HCT116 (cell line): Measurements from ENCODE around the gene SPATA3. TPM values are rescaled to one million over a fixed set of nuclear protein-coding genes. Genes with fewer than 3 reads are reported as not detected.
A peak's percentile ranks its signal among the peaks of the same experiment; 100 is the strongest.

Experiments
- ATAC-seq: fragments of 200-7000 bp; cut with Tn5 transposase; 2 replicates; pipeline ENCODE4 v1.9.1; 2020; ENCODE audit warnings: mild to moderate bottlenecking, moderate library complexity
- BruUV-seq: library from RNA; stranded (reverse); fragments of 400-500 nt; replicated peaks from 2 replicates; lab custom pipeline; 2021; lab: Mats Ljungman, UMichigan
- CTCF ChIA-PET: fragments of 300-600 bp; sonication (Branson Sonifier 250); formaldehyde crosslinking; loops from one replicate; lab custom pipeline; 2021; ENCODE audit warnings: antibody characterized with exemption; lab: Charles Lee
- POLR2A ChIA-PET: fragments of 300-600, 350-600 bp; sonication (Branson Sonifier 250); formaldehyde crosslinking; loops from one replicate; lab custom pipeline; 2021; ENCODE audit warnings: antibody characterized with exemption; lab: Charles Lee
- RAD21 ChIA-PET, 2 experiments: fragments of 300-600 bp; sonication (Branson Sonifier 250); formaldehyde crosslinking; loops; one replicate each; lab custom pipeline; 2023; ENCODE audit warnings: low total read pairs in 2 of 2; ENCODE audit not compliant: uncharacterized antibody in 2 of 2, unreplicated experiment in 2 of 2, low non-redundant PET in 1 of 2; lab: Charles Lee
- DNase-seq: peaks from one replicate; pipeline ENCODE4 v3.0.0-alpha.2; 2010; ENCODE audit warnings: low read depth, low spot score
- H2AFZ ChIP-seq: fragments of 200-600 bp; shearing (Covaris generic), sonication (generic); 2 replicates; pipeline ENCODE4 v1.6.1; 2017; ENCODE audit warnings: low read depth, mixed run types, mixed read lengths, antibody characterized with exemption, low read length; ENCODE audit not compliant: poor library complexity, severe bottlenecking
- H3K27ac ChIP-seq: 2 replicates; pipeline ENCODE4 v1.5.1; 2012; ENCODE audit warnings: low read depth, low read length
- H3K27me3 ChIP-seq: fragments of 200-600 bp; sonication (generic); 2 replicates; pipeline ENCODE4 v1.6.1; 2016; ENCODE audit warnings: mixed run types, low read length, mixed read lengths; ENCODE audit not compliant: insufficient read depth
- H3K36me3 ChIP-seq, 2 experiments: fragments of 200-500 bp in 1 of 2; fragments of 200-600 bp in 1 of 2; sonication (Bioruptor generic) in 1 of 2; sonication (generic) in 1 of 2; 2 replicates each; pipeline versions ENCODE4 v1.5.1 to v1.6.1; 2014 to 2016; ENCODE audit warnings: low read length in 2 of 2, inconsistent platforms in 1 of 2, mixed read lengths in 1 of 2, mixed run types in 1 of 2; ENCODE audit not compliant: insufficient read depth in 2 of 2, control insufficient read depth in 1 of 2
- H3K4me1 ChIP-seq, 2 experiments: fragments of 200-600 bp in 1 of 2; sonication (generic) in 1 of 2; 2 replicates each; pipeline versions ENCODE4 v1.5.1 to v1.6.1; 2012 to 2017; ENCODE audit warnings: low read length in 2 of 2, inconsistent platforms in 1 of 2, mild to moderate bottlenecking in 1 of 2, mixed read lengths in 1 of 2, mixed run types in 1 of 2, moderate library complexity in 1 of 2; ENCODE audit not compliant: insufficient read depth in 2 of 2, control insufficient read depth in 1 of 2
- H3K4me2 ChIP-seq: fragments of 200-600 bp; sonication (generic); 2 replicates; pipeline ENCODE4 v1.6.1; 2017; ENCODE audit warnings: mixed run types, low read length, mixed read lengths
- H3K4me3 ChIP-seq, 2 experiments: fragments of 200-600 bp in 1 of 2; sonication (generic) in 1 of 2; replicated peaks in 1 of 2; 2 replicates each; pipeline ENCODE4 v1.5.1; 2011 to 2016; ENCODE audit warnings: low read length in 2 of 2, control low read depth in 1 of 2, low read depth in 1 of 2, mild to moderate bottlenecking in 1 of 2, mixed read lengths in 1 of 2, mixed run types in 1 of 2
- H3K79me2 ChIP-seq: fragments of 200-600 bp; sonication (generic); 2 replicates; pipeline ENCODE4 v1.6.1; 2017; ENCODE audit warnings: mild to moderate bottlenecking, mixed run types, low read length, moderate library complexity, mixed read lengths; ENCODE audit not compliant: insufficient read depth
- H3K9ac ChIP-seq: fragments of 200-600 bp; sonication (generic); 2 replicates; pipeline ENCODE4 v1.6.1; 2016; ENCODE audit warnings: low read length, mixed read lengths
- H3K9me2 ChIP-seq: fragments of 200-600 bp; sonication (generic), shearing (Covaris generic); 2 replicates; pipeline ENCODE4 v1.6.1; 2017; ENCODE audit warnings: mixed run types, mild to moderate bottlenecking, moderate library complexity; ENCODE audit not compliant: insufficient read depth
- H3K9me3 ChIP-seq, 2 experiments: fragments of 200-500 bp in 1 of 2; fragments of 200-600 bp in 1 of 2; sonication (Bioruptor generic) in 1 of 2; sonication (generic) in 1 of 2; 2 replicates each; pipeline ENCODE4 v1.6.1; 2014 to 2017; ENCODE audit warnings: low read length in 2 of 2, mixed read lengths in 2 of 2, inconsistent platforms in 1 of 2, low read depth in 1 of 2, mild to moderate bottlenecking in 1 of 2, mixed run types in 1 of 2, moderate library complexity in 1 of 2; ENCODE audit not compliant: control insufficient read depth in 1 of 2, insufficient read depth in 1 of 2
- H4K20me1 ChIP-seq: fragments of 200-600 bp; sonication (generic), shearing (Covaris generic); 2 replicates; pipeline ENCODE4 v1.6.1; 2017; ENCODE audit warnings: mixed run types, mild to moderate bottlenecking, moderate library complexity; ENCODE audit not compliant: insufficient read depth
- ATF3 ChIP-seq: IDR thresholded peaks from 2 replicates; pipeline ENCODE4 v1.6.1; 2012
- CEBPB ChIP-seq: IDR thresholded peaks from 2 replicates; pipeline ENCODE4 v1.6.1; 2012; ENCODE audit warnings: low read depth
- EGR1 ChIP-seq: IDR thresholded peaks from 2 replicates; pipeline ENCODE4 v1.6.1; 2012; ENCODE audit warnings: low read depth
- ELF1 ChIP-seq: IDR thresholded peaks from 2 replicates; pipeline ENCODE4 v1.6.1; 2012; ENCODE audit warnings: low read depth, borderline replicate concordance
- EZH2 ChIP-seq: fragments of 200-600 bp; sonication (generic); IDR thresholded peaks from 2 replicates; pipeline ENCODE4 v1.6.1; 2017; ENCODE audit warnings: antibody characterized with exemption, mixed run types
- EZH2phosphoT487 ChIP-seq: fragments of 200-600 bp; IDR thresholded peaks from 2 replicates; pipeline ENCODE4 v1.6.1; 2018; ENCODE audit warnings: antibody characterized with exemption, borderline replicate concordance
- FOSL1 ChIP-seq: IDR thresholded peaks from 2 replicates; pipeline ENCODE4 v1.6.1; 2012; ENCODE audit warnings: low read depth
- JUND ChIP-seq: IDR thresholded peaks from 2 replicates; pipeline ENCODE4 v1.6.1; 2012
- POLR2AphosphoS5 ChIP-seq: IDR thresholded peaks from 2 replicates; pipeline ENCODE4 v1.6.1; 2011; ENCODE audit warnings: mild to moderate bottlenecking, low read depth, low read length, moderate library complexity
- RAD21 ChIP-seq: IDR thresholded peaks from 2 replicates; pipeline ENCODE4 v1.6.1; 2012; ENCODE audit warnings: low read depth, mild to moderate bottlenecking
- TCF7L2 ChIP-seq: IDR thresholded peaks from 2 replicates; pipeline ENCODE4 v1.7.0; 2011; ENCODE audit warnings: borderline replicate concordance, inconsistent platforms; ENCODE audit not compliant: insufficient read depth, insufficient read length; ENCODE audit errors: extremely low read depth
- YY1 ChIP-seq: IDR thresholded peaks from 2 replicates; pipeline ENCODE4 v1.6.1; 2011; ENCODE audit warnings: low read length, low read depth, moderate library complexity, mild to moderate bottlenecking; ENCODE audit not compliant: insufficient replicate concordance; ENCODE audit errors: extremely low read depth
- ZNF274 ChIP-seq: fragments of 200-500 bp; sonication (Bioruptor generic); IDR thresholded peaks from 2 replicates; pipeline ENCODE4 v1.6.1; 2014; ENCODE audit warnings: mild to moderate bottlenecking, low read depth, low read length, inconsistent platforms
- intact Hi-C: fragments of 100-400 bp; cut with micrococcal nuclease; formaldehyde crosslinking; loops from 2 replicates; pipeline ENCODE4 v1.10.0; 2022
- total RNA-seq: library from RNA; stranded (reverse); gene quantifications from one replicate; pipeline ENCODE4 v1.2.1, GENCODE V29; 2021; ENCODE audit not compliant: unreplicated experiment
- TF ChIP-seq, protein P1 (sequence below): IDR thresholded peaks from 2 replicates; pipeline ENCODE4 v1.6.1; 2011; ENCODE audit warnings: mild to moderate bottlenecking, low read length, moderate library complexity; ENCODE audit not compliant: insufficient replicate concordance; ENCODE audit errors: extremely low read depth
- TF ChIP-seq, protein P2 (sequence below): IDR thresholded peaks from 2 replicates; pipeline ENCODE4 v1.6.1; 2012; ENCODE audit warnings: low read depth

The SPATA3 gene
- total RNA-seq, 1 experiment from 2014 or later, result not detected

DNA sequence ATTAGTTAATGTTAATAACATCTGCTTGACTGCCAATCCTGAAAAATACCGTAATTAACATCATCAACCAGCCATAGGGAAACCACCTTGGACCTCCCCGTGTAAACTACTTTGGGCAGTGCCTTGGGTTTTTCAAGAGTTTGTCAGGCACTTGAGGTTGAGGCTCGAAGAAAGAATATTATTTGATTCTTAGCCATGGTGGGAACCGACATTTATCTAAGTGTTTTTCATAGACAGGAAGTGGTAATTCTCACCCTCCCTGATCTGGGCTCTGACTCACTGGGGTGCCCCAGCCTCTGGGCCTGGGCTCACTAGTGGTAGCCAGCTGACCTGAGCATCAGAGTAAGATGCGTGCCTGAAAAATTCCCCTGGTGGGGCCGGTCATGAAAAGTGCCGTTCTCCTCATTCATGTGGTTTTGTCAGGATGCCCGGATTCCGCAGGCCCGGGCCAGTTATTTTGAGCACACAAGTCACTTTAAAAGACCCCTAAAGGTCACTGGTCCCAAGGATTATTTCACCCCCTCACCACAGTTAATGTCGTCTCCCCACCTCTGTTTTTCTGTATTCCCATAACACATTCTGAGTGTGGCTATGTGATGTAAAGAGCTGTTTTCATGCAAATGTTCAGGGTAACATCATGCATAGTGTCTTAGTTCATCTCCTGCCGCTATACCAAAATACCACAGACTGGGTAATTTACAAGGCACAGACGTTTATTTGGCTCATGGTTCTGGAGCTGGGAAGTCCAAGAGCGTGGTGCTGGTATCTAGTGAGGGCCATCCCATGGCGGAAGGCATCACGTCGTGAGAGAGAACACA, 21.6 kb upstream of the SPATA3 start:
- Histone ChIP-seq H2AFZ (peak overlapping the region; percentile 27), H3K9me2 (no peaks in the 10 kb centered on the region), H3K27ac (no peak overlapping the region), H3K9me3 (no peaks in the 10 kb centered on the region), H3K36me3 (no peaks in the 10 kb centered on the region), H3K79me2 (no peaks in the 10 kb centered on the region), H3K4me3 (no peak overlapping the region), H4K20me1 (no peaks in the 10 kb centered on the region), H3K4me1 (peaks cover 0 to 6% of the 10 kb centered on the region in 2 experiments; a peak in 1 of 4 replicates), H3K9ac (no peak overlapping the region), H3K27me3 (no peaks in the 10 kb centered on the region), H3K4me2 (peak overlapping the region; percentile 22)
- DNase-seq (no peak), ATAC-seq (no peak)
- intact Hi-C loops, result no loop called here
- no TSS peak for BruUV-seq
- CTCF ChIA-PET, result no interaction called here
- RAD21 ChIA-PET, result no interaction called here
- POLR2A ChIA-PET, result no interaction called here
- TF ChIP-seq CEBPB, result no peak
- no peak for TF ChIP-seq JUND
- no peak for TF ChIP-seq EGR1
- TF ChIP-seq EZH2, result no peak
- no peak for TF ChIP-seq FOSL1
- no peak for TF ChIP-seq RAD21
- TF ChIP-seq, protein P1, sequence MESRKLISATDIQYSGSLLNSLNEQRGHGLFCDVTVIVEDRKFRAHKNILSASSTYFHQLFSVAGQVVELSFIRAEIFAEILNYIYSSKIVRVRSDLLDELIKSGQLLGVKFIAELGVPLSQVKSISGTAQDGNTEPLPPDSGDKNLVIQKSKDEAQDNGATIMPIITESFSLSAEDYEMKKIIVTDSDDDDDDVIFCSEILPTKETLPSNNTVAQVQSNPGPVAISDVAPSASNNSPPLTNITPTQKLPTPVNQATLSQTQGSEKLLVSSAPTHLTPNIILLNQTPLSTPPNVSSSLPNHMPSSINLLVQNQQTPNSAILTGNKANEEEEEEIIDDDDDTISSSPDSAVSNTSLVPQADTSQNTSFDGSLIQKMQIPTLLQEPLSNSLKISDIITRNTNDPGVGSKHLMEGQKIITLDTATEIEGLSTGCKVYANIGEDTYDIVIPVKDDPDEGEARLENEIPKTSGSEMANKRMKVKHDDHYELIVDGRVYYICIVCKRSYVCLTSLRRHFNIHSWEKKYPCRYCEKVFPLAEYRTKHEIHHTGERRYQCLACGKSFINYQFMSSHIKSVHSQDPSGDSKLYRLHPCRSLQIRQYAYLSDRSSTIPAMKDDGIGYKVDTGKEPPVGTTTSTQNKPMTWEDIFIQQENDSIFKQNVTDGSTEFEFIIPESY, result no peak
- TF ChIP-seq EZH2phosphoT487, result no peak
- TF ChIP-seq TCF7L2, result no peak
- TF ChIP-seq, protein P2, sequence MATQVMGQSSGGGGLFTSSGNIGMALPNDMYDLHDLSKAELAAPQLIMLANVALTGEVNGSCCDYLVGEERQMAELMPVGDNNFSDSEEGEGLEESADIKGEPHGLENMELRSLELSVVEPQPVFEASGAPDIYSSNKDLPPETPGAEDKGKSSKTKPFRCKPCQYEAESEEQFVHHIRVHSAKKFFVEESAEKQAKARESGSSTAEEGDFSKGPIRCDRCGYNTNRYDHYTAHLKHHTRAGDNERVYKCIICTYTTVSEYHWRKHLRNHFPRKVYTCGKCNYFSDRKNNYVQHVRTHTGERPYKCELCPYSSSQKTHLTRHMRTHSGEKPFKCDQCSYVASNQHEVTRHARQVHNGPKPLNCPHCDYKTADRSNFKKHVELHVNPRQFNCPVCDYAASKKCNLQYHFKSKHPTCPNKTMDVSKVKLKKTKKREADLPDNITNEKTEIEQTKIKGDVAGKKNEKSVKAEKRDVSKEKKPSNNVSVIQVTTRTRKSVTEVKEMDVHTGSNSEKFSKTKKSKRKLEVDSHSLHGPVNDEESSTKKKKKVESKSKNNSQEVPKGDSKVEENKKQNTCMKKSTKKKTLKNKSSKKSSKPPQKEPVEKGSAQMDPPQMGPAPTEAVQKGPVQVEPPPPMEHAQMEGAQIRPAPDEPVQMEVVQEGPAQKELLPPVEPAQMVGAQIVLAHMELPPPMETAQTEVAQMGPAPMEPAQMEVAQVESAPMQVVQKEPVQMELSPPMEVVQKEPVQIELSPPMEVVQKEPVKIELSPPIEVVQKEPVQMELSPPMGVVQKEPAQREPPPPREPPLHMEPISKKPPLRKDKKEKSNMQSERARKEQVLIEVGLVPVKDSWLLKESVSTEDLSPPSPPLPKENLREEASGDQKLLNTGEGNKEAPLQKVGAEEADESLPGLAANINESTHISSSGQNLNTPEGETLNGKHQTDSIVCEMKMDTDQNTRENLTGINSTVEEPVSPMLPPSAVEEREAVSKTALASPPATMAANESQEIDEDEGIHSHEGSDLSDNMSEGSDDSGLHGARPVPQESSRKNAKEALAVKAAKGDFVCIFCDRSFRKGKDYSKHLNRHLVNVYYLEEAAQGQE, result no peak
- TF ChIP-seq ELF1, result no peak
- TF ChIP-seq YY1, result no peak
- no peak for TF ChIP-seq POLR2AphosphoS5
- no peak for TF ChIP-seq ZNF274
- no peak for TF ChIP-seq ATF3
